Fibroblast of lung (primary cell): ENCODE measurements around the gene BAD. TPM values are rescaled to one million over a fixed set of nuclear protein-coding genes. Genes with fewer than 3 reads are reported as not detected.
"Not testable (repeated sequence)": the region's sequence is repeated elsewhere in the genome, so short reads cannot be mapped to it uniquely, and the experiment has no call there.

ENCODE experiments used
- DNase-seq, 2 donors: peaks; one replicate each; pipeline versions ENCODE4 v3.0.0 to v3.0.0-alpha.2; 2010; ENCODE audit warnings: low read depth in 2 of 2
- H2AFZ ChIP-seq: 2 replicates; pipeline ENCODE4 v1.5.1; 2012; ENCODE audit warnings: low read length, control low read depth, inconsistent platforms
- H3K27ac ChIP-seq: 2 replicates; pipeline ENCODE4 v1.5.1; 2011; ENCODE audit warnings: low read length, control low read depth; ENCODE audit not compliant: insufficient read depth
- H3K27me3 ChIP-seq: 2 replicates; pipeline ENCODE4 v1.5.1; 2011; ENCODE audit warnings: mild to moderate bottlenecking, low read length; ENCODE audit not compliant: control insufficient read depth, insufficient read depth
- H3K36me3 ChIP-seq: 2 replicates; pipeline ENCODE4 v1.5.1; 2011; ENCODE audit warnings: low read length; ENCODE audit not compliant: control insufficient read depth, insufficient read depth
- H3K4me1 ChIP-seq: 2 replicates; pipeline ENCODE4 v1.5.1; 2011; ENCODE audit warnings: low read length; ENCODE audit not compliant: control insufficient read depth, insufficient read depth; ENCODE audit errors: extremely low read depth
- H3K4me2 ChIP-seq: 2 replicates; pipeline ENCODE4 v1.5.1; 2011; ENCODE audit warnings: low read length, control low read depth; ENCODE audit not compliant: insufficient read depth; ENCODE audit errors: extremely low read depth
- H3K4me3 ChIP-seq, 4 experiments: fragments of 200-600 bp in 1 of 4; sonication (generic) in 1 of 4; replicated peaks in 1 of 4; 2 replicates each; pipeline ENCODE4 v1.5.1; 2011 to 2016; ENCODE audit warnings: low read length in 4 of 4, low read depth in 3 of 4, mild to moderate bottlenecking in 3 of 4, control low read depth in 2 of 4, inconsistent platforms in 1 of 4, mixed read lengths in 1 of 4; ENCODE audit not compliant: insufficient read depth in 1 of 4; ENCODE audit errors: control extremely low read depth in 1 of 4
- H3K79me2 ChIP-seq: 2 replicates; pipeline ENCODE4 v1.5.1; 2012; ENCODE audit warnings: mild to moderate bottlenecking, low read length, inconsistent platforms; ENCODE audit not compliant: control insufficient read depth, insufficient read depth
- H3K9ac ChIP-seq: 2 replicates; pipeline ENCODE4 v1.5.1; 2011; ENCODE audit warnings: mild to moderate bottlenecking, low read length, control low read depth; ENCODE audit not compliant: insufficient read depth
- H3K9me3 ChIP-seq: 2 replicates; pipeline ENCODE4 v1.5.1; 2012; ENCODE audit warnings: low read depth, low read length; ENCODE audit not compliant: control insufficient read depth, insufficient read depth
- H4K20me1 ChIP-seq: 2 replicates; pipeline ENCODE4 v1.5.1; 2011; ENCODE audit warnings: low read length; ENCODE audit not compliant: control insufficient read depth, insufficient read depth; ENCODE audit errors: extremely low read depth
- EZH2 ChIP-seq: IDR thresholded peaks from 2 replicates; pipeline ENCODE4 v1.5.1; 2012; ENCODE audit warnings: low read length, control low read depth, mild to moderate bottlenecking; ENCODE audit errors: missing control alignments
- polyA plus RNA-seq, 2 donors: library from polyadenylated mRNA; depleted of rRNA in 1 of 2; stranded (reverse) in 1 of 2; unstranded in 1 of 2; fragments of >200 nt; gene quantifications; 2 replicates each; pipeline ENCODE4 v1.2.1, GENCODE V29; 2011 to 2012; ENCODE audit warnings: missing spikeins in 1 of 2
- total RNA-seq: library from RNA; depleted of rRNA; stranded (reverse); fragments of >200 nt; gene quantifications from 2 replicates; pipeline ENCODE4 v1.2.1, GENCODE V29; 2014
- TF ChIP-seq, protein P1 (sequence below), 2 donors: IDR thresholded peaks in 1 of 2; conservative IDR thresholded peaks in 1 of 2; 1 replicate in 1 of 2; 2 replicates in 1 of 2; pipeline ENCODE4 v1.5.1; 2011 to 2012; ENCODE audit warnings: low read length in 2 of 2, control low read depth in 1 of 2, inconsistent platforms in 1 of 2, low read depth in 1 of 2, mild to moderate bottlenecking in 1 of 2

The BAD gene
- total and polyA plus RNA-seq, 2 donors (not counting 1 experiment from before 2014, with no cell fraction given) = 31.6 to 79.9 TPM

DNA sequence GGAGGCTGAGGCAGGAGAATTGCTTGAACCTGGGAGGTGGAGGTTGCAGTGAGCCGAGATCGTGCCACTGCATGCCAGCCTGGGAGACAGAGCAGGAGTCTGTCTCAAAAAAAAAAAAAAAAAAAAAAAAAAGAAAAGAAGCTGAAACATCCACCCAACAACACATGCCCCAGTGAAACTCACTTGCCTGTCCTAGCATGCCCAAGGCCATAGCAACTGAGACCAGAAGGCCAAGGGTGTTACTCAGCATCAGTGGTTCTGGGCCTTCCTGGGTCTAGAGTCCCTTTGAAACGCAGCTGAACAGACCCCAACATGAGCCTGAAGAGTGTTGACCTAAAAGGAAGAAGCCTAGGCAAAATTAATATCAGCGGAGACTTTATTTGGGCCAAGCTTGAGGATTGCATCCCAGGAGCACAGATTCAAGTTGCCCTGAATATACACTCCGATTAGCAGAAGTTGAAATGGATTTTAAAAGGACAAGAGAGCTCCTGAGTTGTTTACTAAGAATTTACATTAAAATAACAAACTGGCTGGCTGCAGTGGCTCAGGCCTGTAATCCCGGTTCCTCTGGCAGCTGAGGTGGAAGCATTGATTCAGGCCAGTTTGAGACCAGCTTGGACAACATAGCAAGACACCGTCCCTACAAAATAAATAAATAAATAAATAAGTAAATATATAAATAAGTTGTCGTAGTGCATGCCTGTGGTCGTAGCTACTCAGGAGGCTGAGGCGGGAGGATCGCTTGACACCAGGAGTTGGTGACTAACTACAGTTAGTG lies 40.4 kb upstream of the BAD start:
- Histone ChIP-seq H3K4me1 (no peaks in the 10 kb centered on the region), H3K4me3 (no peak overlapping the region), H3K9ac (no peak overlapping the region), H2AFZ (no peak overlapping the region), H3K79me2 (no peaks in the 10 kb centered on the region), H3K4me2 (no peak overlapping the region), H3K36me3 (peaks cover 5% of the 10 kb centered on the region), H4K20me1 (no peaks in the 10 kb centered on the region), H3K27me3 (no peaks in the 10 kb centered on the region), H3K9me3 (no peaks in the 10 kb centered on the region), H3K27ac (no peak overlapping the region)
- TF ChIP-seq EZH2 = no peak
- TF ChIP-seq, protein P1, sequence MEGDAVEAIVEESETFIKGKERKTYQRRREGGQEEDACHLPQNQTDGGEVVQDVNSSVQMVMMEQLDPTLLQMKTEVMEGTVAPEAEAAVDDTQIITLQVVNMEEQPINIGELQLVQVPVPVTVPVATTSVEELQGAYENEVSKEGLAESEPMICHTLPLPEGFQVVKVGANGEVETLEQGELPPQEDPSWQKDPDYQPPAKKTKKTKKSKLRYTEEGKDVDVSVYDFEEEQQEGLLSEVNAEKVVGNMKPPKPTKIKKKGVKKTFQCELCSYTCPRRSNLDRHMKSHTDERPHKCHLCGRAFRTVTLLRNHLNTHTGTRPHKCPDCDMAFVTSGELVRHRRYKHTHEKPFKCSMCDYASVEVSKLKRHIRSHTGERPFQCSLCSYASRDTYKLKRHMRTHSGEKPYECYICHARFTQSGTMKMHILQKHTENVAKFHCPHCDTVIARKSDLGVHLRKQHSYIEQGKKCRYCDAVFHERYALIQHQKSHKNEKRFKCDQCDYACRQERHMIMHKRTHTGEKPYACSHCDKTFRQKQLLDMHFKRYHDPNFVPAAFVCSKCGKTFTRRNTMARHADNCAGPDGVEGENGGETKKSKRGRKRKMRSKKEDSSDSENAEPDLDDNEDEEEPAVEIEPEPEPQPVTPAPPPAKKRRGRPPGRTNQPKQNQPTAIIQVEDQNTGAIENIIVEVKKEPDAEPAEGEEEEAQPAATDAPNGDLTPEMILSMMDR (conservative IDR thresholded peaks at IDR 0.05 in 1 of 2, IDR thresholded peaks at IDR 0.05 in 1 of 2; ENCODE audit: low read depth in 1 of 2, low read length in 2 of 2) = no peak
- no peak for DNase-seq

DNA sequence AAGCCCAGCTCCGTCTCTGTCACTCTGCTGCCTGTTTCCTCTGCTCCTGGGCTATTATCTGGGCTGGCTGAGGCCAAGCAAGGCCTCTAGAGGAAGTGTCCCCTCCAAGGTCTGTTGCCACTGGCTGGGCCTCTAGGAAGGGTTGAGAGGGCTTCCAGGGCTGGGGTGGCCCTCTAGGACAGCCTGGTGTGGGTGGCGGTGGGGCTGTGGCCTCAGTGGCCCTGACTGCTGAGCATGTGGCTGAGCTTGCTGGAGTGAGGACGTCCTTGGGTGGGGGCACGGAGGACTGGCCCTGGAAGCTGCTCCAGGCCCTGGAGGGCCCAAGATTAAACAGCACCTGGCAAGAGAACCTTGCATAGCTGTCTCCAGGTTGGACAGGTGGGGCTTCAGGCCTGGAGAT lies 39.5 kb upstream of the BAD start:
- not testable (repeated sequence) for H3K27me3 ChIP-seq, H3K9ac ChIP-seq, H3K4me1 ChIP-seq, H3K9me3 ChIP-seq, H3K27ac ChIP-seq, H3K4me3 ChIP-seq, H3K36me3 ChIP-seq, DNase-seq, H2AFZ ChIP-seq, H3K79me2 ChIP-seq, H3K4me2 ChIP-seq, H4K20me1 ChIP-seq

DNA sequence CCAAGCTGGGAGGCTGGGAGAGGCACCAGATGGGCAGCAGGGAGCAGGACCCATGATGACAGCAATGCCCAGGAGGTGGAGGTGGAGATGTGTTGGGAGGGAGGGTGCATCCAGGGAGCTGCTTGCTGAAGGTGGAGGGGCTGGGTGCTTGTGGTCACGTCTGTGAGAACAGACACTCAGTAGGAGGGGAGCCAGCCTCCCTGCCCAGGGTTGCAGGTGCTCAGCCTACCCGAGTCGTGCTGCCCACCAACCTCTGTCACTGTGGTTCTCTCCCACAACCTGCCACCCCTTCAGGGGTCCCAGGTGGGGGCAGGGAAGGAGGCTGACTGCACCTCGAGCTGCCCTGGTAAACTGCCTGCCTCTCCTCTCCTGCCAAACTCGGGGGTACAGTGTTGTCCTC lies 38.9 kb upstream of the BAD start:
- H2AFZ ChIP-seq = no peak overlapping the region
- DNase-seq = no peak
- no peak for TF ChIP-seq EZH2
- TF ChIP-seq, protein P1 (conservative IDR thresholded peaks at IDR 0.05 in 1 of 2, IDR thresholded peaks at IDR 0.05 in 1 of 2; ENCODE audit: low read depth in 1 of 2, low read length in 2 of 2) = no peak
- H3K27ac ChIP-seq = no peak overlapping the region
- H3K4me3 ChIP-seq = no peak overlapping the region
- no peak overlapping the region for H3K4me2 ChIP-seq
- no peaks in the 10 kb centered on the region for H3K9me3 ChIP-seq
- H3K4me1 ChIP-seq = no peaks in the 10 kb centered on the region
- peaks cover 1% of the 10 kb centered on the region for H3K79me2 ChIP-seq
- H3K9ac ChIP-seq = no peak overlapping the region
- no peaks in the 10 kb centered on the region for H4K20me1 ChIP-seq
- no peaks in the 10 kb centered on the region for H3K27me3 ChIP-seq
- peaks cover 5% of the 10 kb centered on the region for H3K36me3 ChIP-seq
